ENCODE results near the gene MTHFD1. TPM values are rescaled to one million over a fixed set of nuclear protein-coding genes. Genes with fewer than 3 reads are reported as not detected.

MTHFD1 gene
- total RNA-seq, 1 experiment from 2014 or later, result 153 TPM

GRCh38 chr14:64463195-64463594, 75.0 kb downstream of the MTHFD1 start:
- CTCF ChIA-PET, result interaction anchor here (1.0 kb wide), 1 partner anchor 28 kb away, joined by 3 read pairs; no protein-coding TSS in a partner anchor
- H3K9me3 ChIP-seq (ENCODE audit: control insufficient read depth in 1 of 2, insufficient read depth in 1 of 2, low read depth in 1 of 2, low read length in 2 of 2), result no peaks in the 10 kb centered on the region
- no peaks in the 10 kb centered on the region for H3K9me2 ChIP-seq (ENCODE audit: insufficient read depth)
- peaks cover 0 to 4% of the 10 kb centered on the region in 2 experiments; a peak in 1 of 4 replicates for H3K4me1 ChIP-seq (ENCODE audit: control insufficient read depth in 1 of 2, insufficient read depth in 2 of 2, low read length in 2 of 2)
- no peak overlapping the region for H2AFZ ChIP-seq (ENCODE audit: low read depth, low read length, poor library complexity, severe bottlenecking)
- RAD21 ChIA-PET (ENCODE audit: low non-redundant PET in 1 of 2, low total read pairs in 2 of 2, uncharacterized antibody in 2 of 2, unreplicated experiment in 2 of 2), result no interaction called here
- POLR2A ChIA-PET, result interaction anchor here (1.1 kb wide), 1 partner anchor 42 kb away, joined by 3 read pairs; no protein-coding TSS in a partner anchor
- H3K27me3 ChIP-seq (ENCODE audit: insufficient read depth, low read length), result no peaks in the 10 kb centered on the region
- no peak overlapping the region for H3K4me3 ChIP-seq (replicated peaks in 1 of 2; ENCODE audit: low read depth in 1 of 2, low read length in 2 of 2)
- H4K20me1 ChIP-seq (ENCODE audit: insufficient read depth), result no peaks in the 10 kb centered on the region
- peaks cover 5 to 19% of the 10 kb centered on the region in 2 experiments; a peak in 3 of 4 replicates for H3K36me3 ChIP-seq (ENCODE audit: control insufficient read depth in 1 of 2, insufficient read depth in 2 of 2, low read length in 2 of 2)
- no peak for ATAC-seq
- no peak overlapping the region for H3K9ac ChIP-seq (ENCODE audit: low read length)
- no TSS peak for BruUV-seq (replicated peaks)
- no peak overlapping the region for H3K4me2 ChIP-seq (ENCODE audit: low read length)
- no peaks in the 10 kb centered on the region for H3K79me2 ChIP-seq (ENCODE audit: insufficient read depth, low read length)
- intact Hi-C loops (cut with micrococcal nuclease), result no loop called here
- DNase-seq (ENCODE audit: low read depth, low spot score), result no peak
- TF ChIP-seq RAD21 (IDR thresholded peaks at IDR 0.05; ENCODE audit: low read depth), result no peak
- no peak for TF ChIP-seq SRF (IDR thresholded peaks at IDR 0.05; ENCODE audit: low read depth)
- TF ChIP-seq CEBPB (IDR thresholded peaks at IDR 0.05; ENCODE audit: low read depth), result no peak
- no peak for TF ChIP-seq REST (IDR thresholded peaks at IDR 0.05; ENCODE audit: low read depth)
- TF ChIP-seq ATF3 (IDR thresholded peaks at IDR 0.05), result no peak
- TF ChIP-seq CTCF (IDR thresholded peaks at IDR 0.05 in 2 of 3, conservative IDR thresholded peaks at IDR 0.05 in 1 of 3; ENCODE audit: borderline replicate concordance in 1 of 3, insufficient read depth in 1 of 3, low read depth in 2 of 3, low read length in 2 of 3), result no peak
- TF ChIP-seq SIN3A (IDR thresholded peaks at IDR 0.05; ENCODE audit: low read depth), result no peak
- TF ChIP-seq YY1 (IDR thresholded peaks at IDR 0.05; ENCODE audit: extremely low read depth, insufficient replicate concordance, low read depth, low read length), result no peak
- no peak overlapping the region for H3K27ac ChIP-seq (ENCODE audit: low read depth, low read length)
